Chondrocyte (in vitro differentiated cells): ENCODE results near the gene CDR2L. TPM values are rescaled to one million over a fixed set of nuclear protein-coding genes. Genes with fewer than 3 reads are reported as not detected.
"Not testable (repeated sequence)": the region's sequence is repeated elsewhere in the genome, so short reads cannot be mapped to it uniquely, and the experiment has no call there.

ENCODE experiments used
- DNase-seq: peaks from one replicate; pipeline ENCODE4 v3.0.0; 2021; ENCODE audit warnings: mixed read lengths, low spot score
- H3K27ac Mint-ChIP-seq: one replicate; pipeline ENCODE4 v1.8.0; 2021; ENCODE audit warnings: mild to moderate bottlenecking, moderate library complexity, mixed read lengths; ENCODE audit not compliant: unreplicated experiment
- H3K27me3 Mint-ChIP-seq: 2 replicates; pipeline ENCODE4 v1.8.0; 2021; ENCODE audit warnings: low read depth, mixed read lengths
- H3K36me3 Mint-ChIP-seq: 2 replicates; pipeline ENCODE4 v1.8.0; 2021; ENCODE audit warnings: low read depth, mixed read lengths
- H3K4me1 Mint-ChIP-seq: 2 replicates; pipeline ENCODE4 v1.8.0; 2021; ENCODE audit warnings: low read depth, mild to moderate bottlenecking, mixed read lengths
- H3K4me3 Mint-ChIP-seq: one replicate; pipeline ENCODE4 v1.8.0; 2021; ENCODE audit warnings: mild to moderate bottlenecking, moderate library complexity, mixed read lengths; ENCODE audit not compliant: unreplicated experiment
- H3K9me3 Mint-ChIP-seq: 2 replicates; pipeline ENCODE4 v1.8.0; 2021; ENCODE audit warnings: low read depth, mixed read lengths
- CTCF ChIP-seq: fragments of 200-600 bp; sonication (generic); IDR thresholded peaks from 2 replicates; pipeline ENCODE4 v1.5.0; 2021; ENCODE audit warnings: antibody characterized with exemption, mild to moderate bottlenecking, moderate library complexity
- total RNA-seq: library from RNA; stranded (reverse); gene quantifications from 3 replicates; pipeline ENCODE4 v1.2.1, GENCODE V29; 2021

Gene CDR2L
- total RNA-seq, 1 donor from 2014 or later, result 51.0 TPM

- H3K4me3 Mint-ChIP-seq, result no peak overlapping the region
- H3K36me3 Mint-ChIP-seq, result no peaks in the 10 kb centered on the region
- no peak for DNase-seq
- no peaks in the 10 kb centered on the region for H3K4me1 Mint-ChIP-seq
- TF ChIP-seq CTCF, result no peak
- H3K9me3 Mint-ChIP-seq, result no peaks in the 10 kb centered on the region
- no peaks in the 10 kb centered on the region for H3K27me3 Mint-ChIP-seq
- no peak overlapping the region for H3K27ac Mint-ChIP-seq
Observed at GRCh38 chr17:74964988-74965622, 22.3 kb upstream of the CDR2L start.

GRCh38 chr17:74968361-74968780, 19.1 kb upstream of the CDR2L start:
- H3K36me3 Mint-ChIP-seq, result no peaks in the 10 kb centered on the region
- no peak overlapping the region for H3K4me3 Mint-ChIP-seq
- no peak for TF ChIP-seq CTCF
- no peak overlapping the region for H3K27ac Mint-ChIP-seq
- peaks cover 7% of the 10 kb centered on the region for H3K4me1 Mint-ChIP-seq
- peaks cover 5% of the 10 kb centered on the region for H3K27me3 Mint-ChIP-seq
- DNase-seq, result no peak
- H3K9me3 Mint-ChIP-seq, result no peaks in the 10 kb centered on the region

- not testable (repeated sequence) for H3K4me3 Mint-ChIP-seq, H3K27me3 Mint-ChIP-seq, H3K36me3 Mint-ChIP-seq, DNase-seq, H3K4me1 Mint-ChIP-seq, H3K27ac Mint-ChIP-seq, H3K9me3 Mint-ChIP-seq
Observed at GRCh38 chr17:74969501-74969900, 17.9 kb upstream of the CDR2L start.

GRCh38 chr17:74970395-74970794, 17.0 kb upstream of the CDR2L start:
- Mint-ChIP-seq H3K27me3 (peaks cover 5% of the 10 kb centered on the region), H3K9me3 (no peaks in the 10 kb centered on the region), H3K27ac (no peak overlapping the region), H3K4me1 (peaks cover 7% of the 10 kb centered on the region), H3K36me3 (no peaks in the 10 kb centered on the region), H3K4me3 (no peak overlapping the region)
- no peak for TF ChIP-seq CTCF
- DNase-seq, result no peak

- H3K9me3 Mint-ChIP-seq, result no peaks in the 10 kb centered on the region
- H3K4me3 Mint-ChIP-seq, result peak overlapping the region; percentile 73
- no peaks in the 10 kb centered on the region for H3K36me3 Mint-ChIP-seq
- peaks cover 5% of the 10 kb centered on the region for H3K27me3 Mint-ChIP-seq
- no peak overlapping the region for H3K27ac Mint-ChIP-seq
- DNase-seq, result no peak
- TF ChIP-seq CTCF, result no peak
- peaks cover 7% of the 10 kb centered on the region for H3K4me1 Mint-ChIP-seq
Observed at GRCh38 chr17:74971069-74971841, 16.2 kb upstream of the CDR2L start.

GRCh38 chr17:74971842-74972106, 15.7 kb upstream of the CDR2L start:
- DNase-seq, result no peak
- H3K27ac Mint-ChIP-seq, result no peak overlapping the region
- no peak for TF ChIP-seq CTCF
- H3K4me3 Mint-ChIP-seq, result peak overlapping the region; percentile 73
- no peaks in the 10 kb centered on the region for H3K9me3 Mint-ChIP-seq
- H3K4me1 Mint-ChIP-seq, result peaks cover 7% of the 10 kb centered on the region
- no peaks in the 10 kb centered on the region for H3K36me3 Mint-ChIP-seq
- peaks cover 5% of the 10 kb centered on the region for H3K27me3 Mint-ChIP-seq
